ENCODE measurements around the gene RNU1-3.
A peak's percentile ranks its signal among the peaks of the same experiment; 100 is the strongest.
"Not testable (repeated sequence)": the region's sequence is repeated elsewhere in the genome, so short reads cannot be mapped to it uniquely, and the experiment has no call there.

RNU1-3 gene

GRCh38 chr1:16665836-16666235 lies 912 bp downstream of the RNU1-3 start:
- FAIRE-seq; DNase-seq (ENCODE audit: insufficient read length, low spot score): not testable (repeated sequence)

- not testable (repeated sequence) for FAIRE-seq; DNase-seq (ENCODE audit: insufficient read length, low spot score)
Measured at GRCh38 chr1:16658234-16658633, 8.5 kb downstream of the RNU1-3 start.

DNA sequence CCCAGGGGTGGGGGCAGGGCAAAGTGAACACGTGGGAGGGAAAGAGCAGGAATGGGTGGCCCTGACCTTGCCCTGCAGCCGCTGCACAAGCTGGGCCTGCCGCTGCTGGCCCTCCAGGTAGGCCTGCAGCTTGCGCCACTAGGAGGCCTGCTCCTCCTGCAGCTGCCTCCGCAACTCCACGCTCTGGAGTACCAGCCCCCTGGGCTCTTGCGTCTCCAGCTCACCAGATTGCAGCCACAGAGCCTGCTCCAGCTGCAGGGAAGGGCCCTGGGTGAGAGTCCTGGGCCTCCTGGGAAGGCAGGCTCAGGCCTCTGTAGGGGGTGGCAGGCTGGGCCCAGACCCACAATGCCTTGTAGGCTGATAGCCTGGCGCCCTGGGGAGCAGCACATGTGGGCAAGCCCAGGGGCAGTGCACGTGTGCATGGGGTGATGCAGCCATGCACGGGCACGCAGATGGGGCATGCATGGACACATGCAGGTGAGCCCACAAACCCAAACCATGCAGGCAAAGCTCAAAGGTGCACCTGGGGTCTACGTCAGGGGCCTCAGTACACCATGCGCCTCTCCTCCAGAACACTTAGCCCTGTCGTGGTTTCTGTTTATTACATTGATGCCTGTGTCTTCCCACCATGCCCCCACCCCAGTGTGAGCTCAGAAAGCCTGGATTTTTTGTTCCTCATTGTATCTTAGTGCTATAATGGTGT lies 9.6 kb downstream of the RNU1-3 start:
- DNase-seq (ENCODE audit: insufficient read length, low spot score); FAIRE-seq: not testable (repeated sequence)

GRCh38 chr1:16656574-16656973 lies 10.2 kb downstream of the RNU1-3 start:
- DNase-seq (ENCODE audit: insufficient read length, low spot score); FAIRE-seq: not testable (repeated sequence)

GRCh38 chr1:16651560-16651959 lies 15.2 kb downstream of the RNU1-3 start:
- FAIRE-seq; DNase-seq (ENCODE audit: insufficient read length, low spot score): not testable (repeated sequence)

- not testable (repeated sequence) for DNase-seq (ENCODE audit: insufficient read length, low spot score); FAIRE-seq
Measured at GRCh38 chr1:16649960-16650359, 16.8 kb downstream of the RNU1-3 start.

DNA sequence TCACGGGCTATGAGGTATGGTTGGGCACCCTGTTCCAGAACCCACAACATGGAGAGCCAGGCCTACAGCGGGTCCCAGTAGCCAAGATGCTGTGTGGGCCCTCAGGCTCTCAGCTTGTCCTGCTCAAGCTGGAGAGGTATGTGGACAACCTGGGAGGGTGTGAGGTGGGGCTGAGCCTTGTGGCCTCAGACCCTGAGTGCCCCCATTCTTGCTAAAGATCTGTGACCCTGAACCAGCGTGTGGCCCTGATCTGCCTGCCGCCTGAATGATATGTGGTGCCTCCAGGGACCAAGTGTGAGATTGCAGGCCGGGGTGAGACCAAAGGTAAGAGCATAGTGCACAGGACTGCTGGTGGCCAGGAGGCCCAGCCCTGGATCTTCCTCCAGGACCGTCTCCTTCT lies 17.4 kb downstream of the RNU1-3 start:
- not testable (repeated sequence) for FAIRE-seq; DNase-seq (ENCODE audit: insufficient read length, low spot score)

GRCh38 chr1:16648756-16649155 lies 18.0 kb downstream of the RNU1-3 start:
- FAIRE-seq; DNase-seq (ENCODE audit: insufficient read length, low spot score): not testable (repeated sequence)

DNA sequence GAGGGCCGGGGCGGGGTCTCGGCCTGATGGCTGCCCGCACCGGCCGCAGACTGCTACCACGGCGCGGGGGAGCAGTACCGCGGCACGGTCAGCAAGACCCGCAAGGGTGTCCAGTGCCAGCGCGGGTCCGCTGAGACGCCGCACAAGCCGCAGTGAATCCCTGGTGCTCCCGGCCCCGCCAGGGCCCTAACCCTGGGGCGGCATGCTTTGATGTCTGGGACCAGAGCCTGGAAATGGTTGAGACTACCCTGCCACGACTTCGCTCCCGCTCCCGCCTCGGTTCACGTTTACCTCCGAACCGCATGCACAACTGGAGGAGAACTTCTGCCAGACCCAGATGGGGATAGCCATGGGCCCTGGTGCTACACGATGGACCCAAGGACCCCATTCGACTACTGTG lies 18.5 kb downstream of the RNU1-3 start:
- FAIRE-seq; DNase-seq (ENCODE audit: insufficient read length, low spot score): not testable (repeated sequence)

DNA sequence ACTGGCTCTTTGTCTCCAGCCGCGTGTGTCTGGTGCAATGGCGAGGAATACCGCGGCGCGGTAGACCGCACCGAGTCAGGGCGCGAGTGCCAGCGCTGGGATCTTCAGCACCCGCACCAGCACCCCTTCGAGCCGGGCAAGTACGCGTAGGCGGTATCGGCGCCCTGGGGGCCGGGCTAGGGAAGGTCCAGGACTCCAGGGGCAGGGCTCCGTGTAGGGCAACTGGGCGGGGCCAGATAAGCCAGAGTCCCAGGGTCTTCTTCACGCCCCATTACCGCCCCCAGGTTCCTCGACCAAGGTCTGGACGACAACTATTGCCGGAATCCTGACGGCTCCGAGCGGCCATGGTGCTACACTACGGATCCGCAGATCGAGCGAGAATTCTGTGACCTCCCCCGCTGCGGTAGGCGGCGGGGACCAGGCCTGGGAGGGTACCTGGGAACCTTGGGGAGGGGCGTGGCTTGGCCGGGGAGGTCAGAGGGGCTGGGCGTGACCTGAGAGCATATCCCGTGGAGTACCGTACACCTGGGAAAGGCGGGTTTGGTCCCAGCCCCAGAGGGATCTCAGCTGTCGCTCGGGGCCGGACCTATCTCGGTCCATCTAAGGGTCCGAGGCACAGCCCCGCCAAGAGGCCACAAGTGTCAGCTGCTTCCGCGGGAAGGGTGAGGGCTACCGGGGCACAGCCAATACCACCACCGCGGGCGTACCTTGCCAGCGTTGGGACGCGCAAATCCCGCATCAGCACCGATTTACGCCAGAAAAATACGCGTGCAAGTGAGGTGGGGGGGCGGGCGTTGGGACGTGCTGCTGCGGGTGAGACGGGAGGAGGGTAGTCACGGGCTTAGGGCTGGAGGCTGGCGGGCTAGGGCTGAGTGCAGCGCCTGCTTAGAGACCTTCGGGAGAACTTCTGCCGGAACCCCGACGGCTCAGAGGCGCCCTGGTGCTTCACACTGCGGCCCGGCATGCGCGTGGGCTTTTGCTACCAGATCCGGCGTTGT lies 19.3 kb downstream of the RNU1-3 start:
- not testable (repeated sequence) for DNase-seq (ENCODE audit: insufficient read length, low spot score); FAIRE-seq

DNA sequence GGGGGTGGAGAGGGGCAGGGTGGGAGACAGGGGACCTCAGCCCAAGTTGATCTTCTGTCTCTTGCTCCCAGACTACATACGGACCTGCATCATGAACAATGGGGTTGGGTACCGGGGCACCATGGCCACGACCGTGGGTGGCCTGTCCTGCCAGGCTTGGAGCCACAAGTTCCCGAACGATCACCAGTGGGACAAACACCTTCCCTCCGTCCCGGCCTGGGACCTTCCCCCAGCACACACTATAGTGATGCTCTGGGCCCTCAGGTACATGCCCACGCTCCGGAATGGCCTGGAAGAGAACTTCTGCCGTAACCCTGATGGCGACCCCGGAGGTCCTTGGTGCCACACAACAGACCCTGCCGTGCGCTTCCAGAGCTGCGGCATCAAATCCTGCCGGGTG lies 20.0 kb downstream of the RNU1-3 start:
- not testable (repeated sequence) for FAIRE-seq

DNA sequence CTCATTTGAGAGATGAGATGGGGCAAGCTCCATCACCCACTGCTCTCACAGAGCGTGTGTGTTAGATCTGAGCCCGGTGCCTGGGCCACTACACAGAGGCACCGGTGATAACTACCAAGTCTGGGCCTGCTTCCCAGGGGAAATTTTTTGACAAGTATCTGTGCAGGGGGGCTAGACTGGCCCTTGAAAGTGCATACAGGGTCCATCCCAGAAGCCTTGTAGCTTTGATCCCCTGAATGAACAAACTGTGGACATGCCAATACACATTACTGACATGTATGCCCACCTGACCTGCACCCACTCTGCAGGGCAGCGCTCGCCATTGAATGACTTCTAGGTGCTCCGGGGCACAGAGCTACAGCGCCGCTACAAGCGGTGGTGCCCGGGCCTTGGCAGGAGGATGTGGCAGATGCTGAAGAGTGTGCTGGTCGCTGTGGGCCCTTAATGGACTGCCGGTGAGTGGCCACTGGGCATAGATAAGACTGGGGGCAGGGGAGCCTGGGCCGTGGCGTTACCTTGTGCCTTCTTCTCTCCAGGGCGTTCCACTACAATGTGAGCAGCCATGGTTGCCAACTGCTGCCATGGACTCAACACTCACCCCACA lies 20.6 kb downstream of the RNU1-3 start:
- not testable (repeated sequence) for DNase-seq (ENCODE audit: insufficient read length, low spot score); FAIRE-seq

More for the DNA sequence above, 20.0 kb downstream of the RNU1-3 start:
- not testable (repeated sequence) for DNase-seq (ENCODE audit: insufficient read length, low spot score)

GRCh38 chr1:16645271-16646060 lies 21.3 kb downstream of the RNU1-3 start:
- not testable (repeated sequence) for FAIRE-seq; DNase-seq (ENCODE audit: insufficient read length, low spot score)

- DNase-seq (ENCODE audit: insufficient read length, low spot score) = peak; percentile 100
- peak; percentile 93 for FAIRE-seq
Measured at GRCh38 chr1:16644482-16645270, 22.1 kb downstream of the RNU1-3 start.

DNA sequence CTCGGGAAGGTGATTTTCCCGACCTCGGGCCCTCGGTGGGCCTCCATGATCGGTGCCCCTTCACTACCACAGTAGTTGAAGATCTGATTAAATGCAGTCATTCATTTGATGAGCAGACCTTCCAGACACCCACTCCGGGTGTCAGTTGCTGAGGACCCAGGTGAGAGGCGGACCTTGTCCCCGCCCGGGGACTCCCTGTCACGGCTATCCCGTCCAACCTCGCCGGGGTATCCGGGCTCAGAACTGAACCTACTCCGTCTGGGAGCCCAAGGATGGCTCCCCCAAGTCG lies 22.6 kb downstream of the RNU1-3 start:
- FAIRE-seq = no peak
- DNase-seq (ENCODE audit: insufficient read length, low spot score) = no peak

DNA sequence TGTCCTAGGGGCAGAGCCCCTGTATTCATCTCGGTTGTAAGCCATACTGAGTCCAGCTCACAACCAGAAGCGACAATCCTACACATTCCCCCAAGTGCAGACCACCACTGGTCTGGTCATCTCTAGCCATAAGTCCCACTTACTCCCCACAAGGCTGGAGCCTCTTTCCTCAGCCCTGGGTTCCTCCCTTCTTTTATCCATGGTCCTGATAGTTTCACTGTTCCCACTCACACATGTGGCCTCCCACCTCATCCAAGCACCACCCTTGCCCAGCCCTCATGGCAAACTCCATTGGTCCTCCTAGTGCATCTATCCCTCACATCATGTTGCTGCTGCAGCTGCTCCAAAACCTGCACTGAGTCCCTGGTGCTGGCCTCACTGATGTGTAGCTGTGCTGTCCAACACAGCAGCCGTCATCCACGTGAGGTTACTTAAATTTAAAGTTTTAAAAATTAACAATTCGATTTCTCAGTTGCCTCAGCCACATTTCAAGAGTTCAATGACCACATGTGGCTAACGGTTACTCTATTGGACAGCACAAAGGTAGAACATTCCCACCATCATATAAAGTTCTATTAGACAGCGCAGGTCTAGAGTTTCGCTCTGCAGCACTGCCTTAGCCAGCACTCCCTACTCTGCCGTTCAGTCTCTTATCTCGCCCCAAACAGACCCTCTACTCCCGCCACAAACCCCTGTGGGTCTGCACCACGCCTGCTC lies 23.1 kb downstream of the RNU1-3 start:
- DNase-seq (ENCODE audit: insufficient read length, low spot score); FAIRE-seq: not testable (repeated sequence)

GRCh38 chr1:16643001-16643411 lies 23.7 kb downstream of the RNU1-3 start:
- DNase-seq (ENCODE audit: insufficient read length, low spot score); FAIRE-seq: not testable (repeated sequence)

All from GM19239 (cell line).